GM23248 (cell line): ENCODE measurements around the gene P3H1. TPM values are rescaled to one million over a fixed set of nuclear protein-coding genes. Genes with fewer than 3 reads are reported as not detected.
"Not testable (repeated sequence)": the region's sequence is repeated elsewhere in the genome, so short reads cannot be mapped to it uniquely, and the experiment has no call there.

Experiments used
- DNase-seq: peaks from one replicate; pipeline ENCODE4 v3.0.0-alpha.2; 2015
- H2AFZ ChIP-seq: fragments of 200-600 bp; sonication (generic); 2 replicates; pipeline ENCODE4 v1.6.1; 2016; ENCODE audit warnings: antibody characterized with exemption
- H3F3A ChIP-seq: fragments of 200-600 bp; sonication (generic); 2 replicates; pipeline ENCODE4 v1.6.1; 2016; ENCODE audit warnings: mild to moderate bottlenecking, antibody characterized with exemption, mixed run types; ENCODE audit not compliant: insufficient read depth
- H3K27ac ChIP-seq: fragments of 200-600 bp; sonication (generic); 2 replicates; pipeline ENCODE4 v1.5.1; 2016; ENCODE audit warnings: mild to moderate bottlenecking
- H3K27me3 ChIP-seq: fragments of 200-600 bp; sonication (generic); replicated peaks from 2 replicates; pipeline ENCODE4 v1.6.1; 2016; ENCODE audit warnings: mild to moderate bottlenecking; ENCODE audit not compliant: insufficient read depth
- H3K36me3 ChIP-seq: fragments of 200-600 bp; sonication (generic); 2 replicates; pipeline ENCODE4 v1.6.1; 2016; ENCODE audit warnings: low read depth, mild to moderate bottlenecking
- H3K4me1 ChIP-seq: fragments of 200-600 bp; sonication (generic); 2 replicates; pipeline ENCODE4 v1.6.1; 2016; ENCODE audit warnings: mild to moderate bottlenecking; ENCODE audit not compliant: insufficient read depth
- H3K4me2 ChIP-seq: fragments of 200-600 bp; sonication (generic); one replicate; pipeline ENCODE4 v1.6.1; 2016; ENCODE audit warnings: mild to moderate bottlenecking; ENCODE audit not compliant: unreplicated experiment
- H3K4me3 ChIP-seq: fragments of 200-600 bp; sonication (generic); 2 replicates; pipeline ENCODE4 v1.5.1; 2016; ENCODE audit warnings: mild to moderate bottlenecking
- H3K79me2 ChIP-seq: fragments of 200-600 bp; sonication (generic); 2 replicates; pipeline ENCODE4 v1.6.1; 2016; ENCODE audit warnings: mild to moderate bottlenecking; ENCODE audit not compliant: insufficient read depth
- H3K9ac ChIP-seq: fragments of 200-600 bp; sonication (generic); 2 replicates; pipeline ENCODE4 v1.6.1; 2016; ENCODE audit warnings: mild to moderate bottlenecking
- H3K9me2 ChIP-seq: fragments of 200-600 bp; sonication (generic); 2 replicates; pipeline ENCODE4 v1.6.1; 2016; ENCODE audit warnings: mixed run types, mild to moderate bottlenecking, moderate library complexity; ENCODE audit not compliant: insufficient read depth
- H3K9me3 ChIP-seq: fragments of 200-600 bp; sonication (generic); one replicate; pipeline ENCODE4 v1.6.1; 2017; ENCODE audit warnings: low read depth
- H4K20me1 ChIP-seq: fragments of 200-600 bp; sonication (generic); 2 replicates; pipeline ENCODE4 v1.6.0; 2016; ENCODE audit not compliant: insufficient read depth
- EZH2 ChIP-seq: fragments of 200-600 bp; sonication (generic); IDR thresholded peaks from 2 replicates; pipeline ENCODE4 v1.6.1; 2018; ENCODE audit warnings: antibody characterized with exemption, mild to moderate bottlenecking; ENCODE audit not compliant: insufficient read depth, poor library complexity, severe bottlenecking
- EZH2phosphoT487 ChIP-seq: fragments of 200-600 bp; sonication (generic); IDR thresholded peaks from 2 replicates; pipeline ENCODE4 v1.6.1; 2018; ENCODE audit warnings: antibody characterized with exemption, moderate library complexity, mild to moderate bottlenecking, low read depth; ENCODE audit not compliant: insufficient read depth
- WGBS, 2 experiments: methylation state at CpG; one replicate each; pipeline ENCODE4 v1.1.6; 2015 to 2017; ENCODE audit warnings: low lambda C conversion rate in 2 of 2, low coverage in 1 of 2; ENCODE audit errors: missing lambda C conversion rate in 2 of 2; 5-methylcytosine and 5-hydroxymethylcytosine counted together
- in situ Hi-C: fragments of 300-500 bp; cut with MboI; formaldehyde crosslinking; loops from 2 replicates; pipeline ENCODE4 v1.15.0; 2020
- polyA plus RNA-seq: library from polyadenylated mRNA; unstranded; fragments of >200 nt; fragmentation: Nextera tagmentation; extraction: Ambion mirVana; gene quantifications from 2 replicates; pipeline ENCODE4 v1.2.1, GENCODE V29; 2016
- total RNA-seq: library from RNA; depleted of rRNA; stranded (reverse); fragments of >200 nt; shearing (Covaris generic); gene quantifications from 2 replicates; pipeline ENCODE4 v1.2.3, GENCODE V29; 2014

Gene P3H1
- total and polyA plus RNA-seq, 2 experiments from 2014 or later: 197 to 257 TPM

DNA sequence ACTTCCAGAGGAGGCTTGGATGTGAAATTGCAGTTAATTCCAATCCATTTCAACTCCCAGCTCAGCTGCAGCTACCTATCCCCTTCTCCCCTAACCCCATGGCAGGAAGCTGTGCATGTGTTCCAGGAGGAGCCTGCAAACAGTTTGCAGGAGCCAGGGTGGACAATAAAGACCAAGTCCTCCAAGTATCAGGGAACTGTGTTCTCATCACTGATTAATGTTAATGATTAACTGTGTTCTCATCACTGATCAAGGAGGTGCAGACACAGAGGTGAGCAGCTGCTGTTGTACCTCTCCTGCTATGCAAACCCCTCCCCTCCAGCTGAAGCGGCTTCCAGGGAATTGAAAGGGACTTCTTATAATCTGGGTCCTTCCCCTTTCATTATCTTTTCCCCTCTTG is 46.0 kb downstream of the P3H1 start:
- Histone ChIP-seq H2AFZ (no peak overlapping the region), H3K4me3 (no peak overlapping the region), H3K9me2 (no peaks in the 10 kb centered on the region), H3F3A (no peaks in the 10 kb centered on the region; the same call in 1 of the 2 replicates), H3K4me2 (no peak overlapping the region), H3K27ac (no peak overlapping the region), H4K20me1 (no peaks in the 10 kb centered on the region), H3K79me2 (no peaks in the 10 kb centered on the region; the same call in 1 of the 2 replicates), H3K27me3 (no peaks in the 10 kb centered on the region), H3K9ac (no peak overlapping the region), H3K9me3 (no peaks in the 10 kb centered on the region), H3K4me1 (no peaks in the 10 kb centered on the region), H3K36me3 (no peaks in the 10 kb centered on the region)
- no peak for DNase-seq
- 92% methylated on average over 1 of the region's 1 CpG for WGBS, 2 experiments
- TF ChIP-seq EZH2: no peak
- no peak for TF ChIP-seq EZH2phosphoT487
- in situ Hi-C loops: no loop called here

GRCh38 chr1:42714441-42714840 is 52.4 kb downstream of the P3H1 start:
- DNase-seq, H3K4me3 ChIP-seq, H3K4me1 ChIP-seq, H3K9ac ChIP-seq, H3K27ac ChIP-seq, H3K9me3 ChIP-seq, H3K9me2 ChIP-seq, H3K27me3 ChIP-seq, H2AFZ ChIP-seq, H4K20me1 ChIP-seq, in situ Hi-C loops, H3F3A ChIP-seq, H3K4me2 ChIP-seq: not testable (repeated sequence)
- H3K36me3 ChIP-seq: peaks cover 15% of the 10 kb centered on the region; the same call in 1 of the 2 replicates
- peaks cover 59% of the 10 kb centered on the region for H3K79me2 ChIP-seq

GRCh38 chr1:42713293-42713692 is 53.5 kb downstream of the P3H1 start:
- H3K36me3 ChIP-seq: peaks cover 16% of the 10 kb centered on the region; the same call in 1 of the 2 replicates
- no peaks in the 10 kb centered on the region; the same call in 1 of the 2 replicates for H3F3A ChIP-seq
- H3K27ac ChIP-seq: no peak overlapping the region
- H3K4me2 ChIP-seq: no peak overlapping the region
- H3K79me2 ChIP-seq: peaks cover 68% of the 10 kb centered on the region
- no peak for DNase-seq
- no peaks in the 10 kb centered on the region for H4K20me1 ChIP-seq
- TF ChIP-seq EZH2phosphoT487: no peak
- TF ChIP-seq EZH2: no peak
- in situ Hi-C loops: no loop called here
- no peaks in the 10 kb centered on the region for H3K9me3 ChIP-seq
- no peak overlapping the region for H2AFZ ChIP-seq
- H3K27me3 ChIP-seq: no peaks in the 10 kb centered on the region
- no peaks in the 10 kb centered on the region for H3K4me1 ChIP-seq
- H3K4me3 ChIP-seq: no peak overlapping the region
- H3K9me2 ChIP-seq: no peaks in the 10 kb centered on the region
- no peak overlapping the region for H3K9ac ChIP-seq

DNA sequence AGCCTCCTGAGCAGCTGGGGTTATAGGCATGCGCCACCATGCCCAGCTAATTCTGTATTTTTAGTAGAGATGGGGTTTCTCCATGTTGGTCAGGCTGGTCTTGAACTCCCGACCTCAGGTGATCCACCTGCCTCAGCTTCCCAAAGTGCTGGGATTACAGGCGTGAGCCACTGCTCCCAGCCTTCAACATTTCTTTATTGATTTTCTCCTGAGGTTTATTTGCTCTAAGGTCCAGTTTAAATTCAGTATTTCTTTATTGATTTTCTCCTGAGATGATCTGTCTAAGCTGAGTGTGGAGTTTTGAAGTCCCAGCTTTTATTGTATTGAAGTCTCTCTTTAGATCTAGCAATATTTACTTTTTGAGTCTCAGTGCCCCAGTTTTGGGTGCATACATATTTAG is 54.0 kb downstream of the P3H1 start:
- H3K4me3 ChIP-seq, H3K4me2 ChIP-seq, H4K20me1 ChIP-seq, H3K4me1 ChIP-seq, H3K9me3 ChIP-seq, in situ Hi-C loops, H3K27ac ChIP-seq, H3K9ac ChIP-seq, DNase-seq, H3K9me2 ChIP-seq, H3F3A ChIP-seq, H3K27me3 ChIP-seq, H2AFZ ChIP-seq: not testable (repeated sequence)
- H3K36me3 ChIP-seq: peaks cover 16% of the 10 kb centered on the region; the same call in 1 of the 2 replicates
- H3K79me2 ChIP-seq: peaks cover 73% of the 10 kb centered on the region
- 98 to 100% methylated on average over 3 of the region's 3 CpGs for WGBS, 2 experiments

- no peak overlapping the region for H3K27ac ChIP-seq
- in situ Hi-C loops: no loop called here
- H4K20me1 ChIP-seq: no peaks in the 10 kb centered on the region
- no peak overlapping the region for H3K9ac ChIP-seq
- H3K9me2 ChIP-seq: no peaks in the 10 kb centered on the region
- H3F3A ChIP-seq: peaks cover 34% of the 10 kb centered on the region; the same call in 1 of the 2 replicates
- no peak for TF ChIP-seq EZH2
- TF ChIP-seq EZH2phosphoT487: no peak
- H2AFZ ChIP-seq: no peak overlapping the region
- H3K36me3 ChIP-seq: peaks cover 58% of the 10 kb centered on the region
- H3K4me1 ChIP-seq: no peaks in the 10 kb centered on the region
- no peak overlapping the region for H3K4me2 ChIP-seq
- no peak overlapping the region for H3K4me3 ChIP-seq
- H3K9me3 ChIP-seq: no peaks in the 10 kb centered on the region
- DNase-seq: no peak
- H3K79me2 ChIP-seq: peaks cover 95% of the 10 kb centered on the region
- 97 to 98% methylated on average over 7 of the region's 7 CpGs for WGBS, 2 experiments
- H3K27me3 ChIP-seq: no peaks in the 10 kb centered on the region
Observed at GRCh38 chr1:42703888-42704464, 62.9 kb downstream of the P3H1 start.
